ENCODE measurements around the gene YLPM1.

YLPM1 gene

DNA sequence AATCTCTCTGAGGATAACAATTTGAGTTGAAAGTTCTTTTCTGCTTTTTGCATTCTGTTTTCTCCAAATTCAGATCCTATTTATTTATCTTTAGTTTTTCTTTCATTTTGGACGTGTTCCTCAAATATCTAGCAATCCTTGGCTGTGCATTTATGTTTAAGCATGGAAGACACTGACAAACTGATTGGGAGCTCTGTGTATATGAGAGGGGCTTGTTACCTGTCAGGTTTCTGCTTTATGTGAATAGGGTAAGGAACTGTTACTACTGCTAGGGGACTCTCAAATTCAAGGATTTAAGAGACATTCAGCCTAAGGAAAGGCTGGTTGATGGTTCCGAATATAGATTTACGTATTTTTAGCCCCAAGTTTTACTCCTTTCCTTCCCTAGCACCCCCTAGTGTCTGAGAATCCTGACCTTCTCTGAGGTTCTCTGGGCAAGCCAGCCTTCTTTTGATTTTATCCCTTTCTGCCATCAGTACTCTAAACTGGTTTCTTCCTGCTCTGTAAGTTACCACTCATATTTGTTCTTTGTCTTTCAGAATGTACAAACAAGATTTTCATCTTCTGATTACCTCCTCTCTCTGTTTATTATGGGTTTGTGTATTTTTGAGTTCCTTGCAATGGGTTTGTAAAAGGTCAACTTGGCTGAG lies 30.5 kb downstream of the YLPM1 start:
- no peak for DNase-seq

- no peak for DNase-seq
Measured at GRCh38 chr14:74794947-74795346, 31.8 kb downstream of the YLPM1 start.

DNA sequence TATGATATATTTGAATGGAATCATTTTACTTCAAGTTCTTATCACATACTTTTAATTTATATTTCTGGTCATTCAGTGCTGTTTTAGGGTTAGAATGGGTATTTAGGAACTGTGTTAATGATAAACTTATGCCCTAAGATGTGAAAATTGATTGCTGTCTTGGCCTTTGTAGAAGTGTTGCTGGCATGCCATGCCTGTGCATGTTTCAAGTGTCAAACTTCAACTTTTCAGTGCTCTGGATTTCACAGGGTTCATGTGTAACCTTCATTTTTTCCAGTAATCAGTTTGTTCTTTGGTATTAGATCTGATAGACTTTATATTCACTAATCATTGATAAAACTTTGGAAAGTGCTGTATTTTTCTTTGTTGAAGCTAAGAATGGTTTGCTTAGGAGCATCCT lies 36.6 kb downstream of the YLPM1 start:
- DNase-seq, result no peak

DNA sequence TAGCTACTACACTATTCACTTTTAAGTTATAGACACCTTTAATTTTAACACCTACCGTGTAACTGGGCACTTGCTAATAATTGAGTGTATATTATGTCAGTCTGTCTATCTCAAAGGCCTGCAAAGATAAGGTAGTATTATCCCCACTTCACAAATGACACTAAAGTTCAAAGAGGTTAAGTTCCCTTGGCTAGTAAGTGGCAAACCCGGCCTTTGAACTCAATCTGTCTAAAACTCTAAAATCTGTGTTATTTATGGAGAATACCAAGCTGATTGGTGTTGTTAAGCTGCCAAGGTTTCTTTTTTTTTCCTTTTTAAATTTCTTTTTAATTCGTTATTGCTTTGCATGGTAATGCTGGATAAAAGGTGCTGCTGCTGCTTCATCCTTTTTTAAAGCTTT lies 37.7 kb downstream of the YLPM1 start:
- no peak for DNase-seq

DNA sequence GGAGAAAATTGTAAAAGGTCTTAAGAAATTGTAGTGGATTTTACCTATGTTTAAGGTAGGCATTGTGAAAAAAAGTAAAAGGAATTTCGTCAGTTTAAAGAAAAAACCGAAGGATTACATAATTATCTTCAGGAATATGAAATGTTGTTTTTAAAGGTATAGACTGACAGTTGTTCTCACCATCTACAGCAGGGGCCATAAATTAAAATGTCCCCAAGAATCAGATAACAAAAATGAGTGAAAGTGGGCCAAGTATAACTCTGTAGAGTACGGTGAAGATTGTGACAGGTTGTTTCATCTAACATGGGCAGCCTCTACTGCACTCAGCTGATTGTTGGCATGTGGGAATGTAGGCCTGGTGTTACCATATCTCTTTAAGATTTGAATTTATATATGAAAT lies 38.3 kb downstream of the YLPM1 start:
- no peak for DNase-seq

DNA sequence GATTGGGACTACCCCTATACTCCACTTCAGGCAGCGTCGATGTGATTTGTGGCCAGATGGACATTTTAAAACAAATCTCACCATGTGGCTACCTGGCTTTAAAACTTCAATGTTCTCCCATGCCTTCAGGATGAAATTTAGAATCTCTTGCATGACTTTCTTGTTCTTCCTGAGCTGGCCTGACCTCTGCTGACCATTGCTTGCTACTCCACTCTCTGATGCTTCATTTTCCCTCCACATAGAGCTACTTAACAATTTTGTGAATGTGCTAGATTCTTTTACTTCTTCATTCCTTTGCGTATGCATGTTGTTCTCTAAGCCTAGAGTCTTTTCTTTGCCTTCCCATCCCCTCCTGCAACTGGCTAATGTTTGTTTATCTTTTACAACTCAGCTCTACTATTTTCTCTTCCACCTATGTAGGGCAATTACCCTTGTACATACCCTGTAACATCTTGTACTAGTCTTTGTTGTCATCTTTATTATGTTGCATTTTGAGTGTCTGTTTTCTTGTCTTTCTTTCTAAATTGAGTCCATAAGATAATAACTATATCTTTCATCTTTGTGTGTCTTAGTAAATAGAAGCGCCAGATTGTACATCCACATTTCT lies 41.2 kb downstream of the YLPM1 start:
- DNase-seq, result no peak

GRCh38 chr14:74807853-74808545 lies 44.9 kb downstream of the YLPM1 start:
- DNase-seq, result no peak

- DNase-seq, result no peak
Measured at GRCh38 chr14:74816124-74816523, 53.0 kb downstream of the YLPM1 start.

GRCh38 chr14:74820288-74820687 lies 57.2 kb downstream of the YLPM1 start:
- DNase-seq, result no peak

GRCh38 chr14:74821267-74821915 lies 58.3 kb downstream of the YLPM1 start:
- no peak for DNase-seq

DNA sequence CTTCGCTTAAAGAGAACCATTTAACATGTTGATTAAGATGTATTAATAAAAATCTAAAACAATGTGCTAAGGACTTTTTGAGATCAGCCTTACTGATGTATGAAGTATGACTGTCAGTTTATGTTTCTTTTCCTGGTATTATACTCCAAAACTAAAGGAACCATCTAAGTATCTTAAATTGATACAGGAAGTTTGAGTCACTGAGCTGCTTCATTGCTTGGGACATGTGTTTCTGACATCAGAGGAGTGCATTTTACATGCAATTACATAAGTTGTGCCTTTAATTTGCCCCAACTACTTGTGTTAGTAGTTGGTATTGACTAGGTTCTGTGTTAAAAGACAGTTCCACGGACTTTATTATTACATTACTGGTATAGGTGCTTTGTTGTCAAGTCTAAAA lies 61.9 kb downstream of the YLPM1 start:
- no peak for DNase-seq

DNA sequence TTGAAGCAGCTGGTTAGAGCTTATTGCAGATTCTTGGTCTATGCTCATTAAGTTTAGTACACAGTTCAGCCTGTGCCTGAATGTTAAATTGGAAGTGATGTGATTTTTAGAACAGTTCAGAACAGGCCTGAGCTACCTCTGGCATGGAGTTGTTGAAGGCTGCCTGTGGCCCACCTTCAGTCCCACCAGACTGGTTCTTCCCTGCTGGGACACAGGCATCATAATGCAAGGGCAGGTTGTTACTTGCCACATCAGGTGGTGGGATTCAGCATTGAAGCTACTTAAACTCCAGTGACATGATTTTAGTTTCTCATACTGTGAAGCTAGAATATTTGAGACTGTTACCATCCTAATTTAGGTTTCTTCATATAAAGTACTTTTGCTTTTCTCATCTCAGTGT lies 63.5 kb downstream of the YLPM1 start:
- DNase-seq, result no peak

DNA sequence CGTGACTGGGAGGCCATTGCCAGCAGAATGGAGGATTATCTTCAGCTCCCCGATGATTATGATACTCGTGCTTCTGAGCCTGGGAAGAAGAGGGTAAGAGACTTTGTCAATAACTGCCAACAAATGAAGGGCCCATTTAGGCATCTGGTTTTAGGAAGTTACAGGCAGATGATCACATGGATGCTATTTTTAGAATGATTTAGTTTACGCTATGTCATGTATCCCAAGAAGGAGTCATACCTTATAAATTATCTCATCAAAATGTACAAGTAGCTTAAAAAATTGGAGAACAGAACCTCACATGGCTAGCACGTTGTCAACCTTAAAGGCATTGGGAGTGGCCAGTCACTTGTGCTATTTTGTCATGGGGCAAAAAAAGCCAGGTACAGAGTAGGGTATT lies 66.1 kb downstream of the YLPM1 start:
- DNase-seq, result no peak

DNA sequence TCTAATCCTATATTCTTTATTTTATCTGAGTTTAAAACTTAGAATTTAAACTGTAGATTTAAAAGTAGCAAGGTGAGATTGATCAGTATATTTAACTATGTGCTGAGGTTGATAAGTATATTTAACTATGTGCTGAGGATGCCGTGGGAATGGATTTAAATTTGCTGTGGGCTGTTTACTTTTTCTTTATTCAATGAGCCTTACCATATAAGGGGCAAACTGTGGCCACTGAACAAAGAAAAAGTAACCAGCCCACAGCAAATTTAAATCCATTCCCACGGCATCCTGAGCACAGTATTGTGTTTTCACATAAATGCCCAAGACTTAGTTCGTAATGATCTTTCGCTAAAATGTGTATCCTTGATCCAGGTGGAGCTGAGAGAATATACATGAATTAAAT lies 69.7 kb downstream of the YLPM1 start:
- no peak for DNase-seq

- no peak for DNase-seq
Measured at GRCh38 chr14:74834692-74835392, 71.7 kb downstream of the YLPM1 start.

GRCh38 chr14:74835645-74836250 lies 72.6 kb downstream of the YLPM1 start:
- no peak for DNase-seq

DNA sequence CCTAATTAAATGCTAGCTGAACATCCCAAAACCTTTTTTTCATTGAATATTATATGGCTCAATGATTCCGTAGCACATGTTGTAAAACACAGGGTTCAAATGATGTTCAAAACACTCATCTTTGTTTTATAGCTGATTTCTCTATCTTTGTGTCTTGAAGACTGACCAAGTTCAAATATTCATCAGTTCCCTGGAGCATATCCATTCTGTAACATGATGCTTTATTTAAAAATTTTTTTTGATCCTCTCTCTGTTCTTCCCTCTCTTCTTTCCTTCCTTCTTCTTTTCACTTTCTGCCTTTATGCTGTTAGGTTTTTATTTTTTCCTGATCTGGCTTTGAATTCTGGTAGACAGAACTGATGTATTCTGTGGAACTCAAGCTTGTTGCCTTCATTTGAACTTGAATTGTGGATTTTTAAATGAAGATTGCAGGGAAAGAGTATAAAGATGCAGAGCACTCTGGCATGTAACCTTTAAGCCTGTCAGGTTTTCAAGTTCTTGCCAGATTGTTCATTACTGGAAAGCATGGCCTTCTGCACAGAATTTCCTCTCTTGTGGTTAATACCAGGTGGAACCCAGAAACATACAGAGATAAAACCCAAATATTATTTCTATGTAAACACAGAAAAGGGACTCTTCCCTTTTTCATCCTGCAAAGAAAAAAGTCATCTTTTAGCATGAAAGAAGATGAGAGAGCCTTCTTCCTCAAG lies 73.3 kb downstream of the YLPM1 start:
- DNase-seq, result no peak

DNA sequence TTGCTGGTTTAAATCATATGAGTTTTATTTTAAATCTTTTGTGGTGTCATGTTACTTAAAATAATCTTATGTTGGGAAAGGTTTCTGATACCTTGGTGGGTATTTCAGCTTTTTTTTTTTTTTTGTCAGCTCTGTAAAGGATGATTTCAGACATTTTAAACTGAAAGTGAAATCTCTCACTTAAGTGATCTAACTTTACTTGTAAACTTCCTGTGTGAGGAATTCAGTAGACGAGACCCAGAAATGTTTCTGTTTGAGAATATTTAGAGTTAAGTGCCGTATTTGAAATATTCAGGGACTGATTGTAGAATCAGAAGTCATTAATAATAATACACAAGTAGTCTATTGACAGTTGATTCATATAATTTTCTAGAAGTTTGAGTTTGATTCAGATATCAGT lies 75.0 kb downstream of the YLPM1 start:
- no peak for DNase-seq

GRCh38 chr14:74840603-74841030 lies 77.5 kb downstream of the YLPM1 start:
- no peak for DNase-seq

GRCh38 chr14:74841230-74842207 lies 78.4 kb downstream of the YLPM1 start:
- no peak for DNase-seq

GRCh38 chr14:74843653-74844052 lies 80.5 kb downstream of the YLPM1 start:
- DNase-seq, result no peak
